KMS-11 (cell line): ENCODE measurements around the gene NBEA.

Experiments used
- H2AFZ ChIP-seq: fragments of 200-600 bp; sonication (generic); 2 replicates; pipeline ENCODE4 v1.6.1; 2016; ENCODE audit warnings: antibody characterized with exemption, mixed run types, low read depth
- H3K27ac ChIP-seq: fragments of 200-600 bp; sonication (generic); 2 replicates; pipeline ENCODE4 v1.6.1; 2016; ENCODE audit warnings: mild to moderate bottlenecking, mixed run types
- H3K27me3 ChIP-seq: fragments of 200-600 bp; sonication (generic); 2 replicates; pipeline ENCODE4 v1.6.1; 2017; ENCODE audit warnings: mild to moderate bottlenecking, low read depth, mixed run types, moderate library complexity; ENCODE audit not compliant: insufficient read depth
- H3K36me3 ChIP-seq: fragments of 200-600 bp; sonication (generic); 2 replicates; pipeline ENCODE4 v1.6.1; 2017; ENCODE audit warnings: mild to moderate bottlenecking, mixed run types; ENCODE audit not compliant: insufficient read depth
- H3K4me1 ChIP-seq: fragments of 200-600 bp; sonication (generic); 2 replicates; pipeline ENCODE4 v1.6.1; 2016; ENCODE audit warnings: mild to moderate bottlenecking, low read depth, mixed run types; ENCODE audit not compliant: poor library complexity, severe bottlenecking
- H3K4me2 ChIP-seq: fragments of 200-600 bp; sonication (generic); 2 replicates; pipeline ENCODE4 v1.7.0; 2016; ENCODE audit warnings: mild to moderate bottlenecking, mixed run types
- H3K4me3 ChIP-seq: fragments of 200-600 bp; sonication (generic); IDR thresholded peaks from 2 replicates; pipeline ENCODE4 v1.6.1; 2017; ENCODE audit warnings: low read depth, low read length, mixed read lengths; ENCODE audit not compliant: insufficient read depth
- H3K79me2 ChIP-seq: fragments of 200-600 bp; sonication (generic); 2 replicates; pipeline ENCODE4 v1.6.1; 2016; ENCODE audit warnings: low read depth, mixed run types; ENCODE audit not compliant: insufficient read depth
- H3K9ac ChIP-seq: fragments of 200-600 bp; sonication (generic); 2 replicates; pipeline ENCODE4 v1.6.1; 2016; ENCODE audit warnings: mild to moderate bottlenecking, mixed run types
- H4K20me1 ChIP-seq: fragments of 200-600 bp; sonication (generic); 2 replicates; pipeline ENCODE4 v1.6.1; 2016; ENCODE audit warnings: mild to moderate bottlenecking, mixed run types; ENCODE audit not compliant: insufficient read depth
- CTCF ChIP-seq: fragments of 200-600 bp; sonication (generic); conservative IDR thresholded peaks from 2 replicates; pipeline ENCODE4 v1.6.1; 2017; ENCODE audit warnings: low read depth, mild to moderate bottlenecking, antibody characterized with exemption, low read length, moderate library complexity, mixed read lengths

Gene NBEA

GRCh38 chr13:35484384-35484783 lies 542.3 kb downstream of the NBEA start:
- no peaks in the 10 kb centered on the region for H3K79me2 ChIP-seq
- no peak overlapping the region for H3K4me3 ChIP-seq
- no peaks in the 10 kb centered on the region for H4K20me1 ChIP-seq
- H3K9ac ChIP-seq: no peak overlapping the region
- H3K27me3 ChIP-seq: no peaks in the 10 kb centered on the region
- no peak overlapping the region for H3K4me2 ChIP-seq
- H3K4me1 ChIP-seq: no peaks in the 10 kb centered on the region
- TF ChIP-seq CTCF: no peak
- H3K27ac ChIP-seq: no peak overlapping the region
- H3K36me3 ChIP-seq: no peaks in the 10 kb centered on the region
- no peak overlapping the region for H2AFZ ChIP-seq

DNA sequence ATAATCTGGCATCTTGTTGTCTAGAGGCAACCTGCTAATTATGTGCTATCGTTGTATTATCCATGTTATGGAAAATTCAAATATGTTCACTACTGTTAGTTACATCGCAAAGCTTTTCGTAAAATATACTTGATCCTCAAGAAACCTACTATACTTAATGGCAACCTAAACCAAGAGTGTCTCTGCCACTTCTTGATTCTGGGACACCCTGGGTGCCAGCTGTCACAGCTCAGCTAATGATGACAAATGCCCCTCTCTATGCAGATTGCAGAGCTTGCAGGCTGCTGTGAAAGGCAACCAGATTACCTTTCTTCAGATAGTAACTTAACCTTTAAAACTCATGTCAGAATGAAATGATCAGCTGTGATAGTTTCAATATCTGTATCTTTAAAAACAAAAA lies 543.4 kb downstream of the NBEA start:
- Histone ChIP-seq H3K27me3 (no peaks in the 10 kb centered on the region), H3K4me3 (no peak overlapping the region), H3K27ac (no peak overlapping the region), H3K4me1 (no peaks in the 10 kb centered on the region), H3K79me2 (no peaks in the 10 kb centered on the region), H3K4me2 (no peak overlapping the region), H3K36me3 (no peaks in the 10 kb centered on the region), H3K9ac (no peak overlapping the region), H4K20me1 (no peaks in the 10 kb centered on the region), H2AFZ (no peak overlapping the region)
- no peak for TF ChIP-seq CTCF

- H3K9ac ChIP-seq: no peak overlapping the region
- no peaks in the 10 kb centered on the region for H3K27me3 ChIP-seq
- no peak overlapping the region for H3K27ac ChIP-seq
- no peak overlapping the region for H2AFZ ChIP-seq
- TF ChIP-seq CTCF: no peak
- H3K4me2 ChIP-seq: no peak overlapping the region
- H3K4me1 ChIP-seq: no peaks in the 10 kb centered on the region
- H4K20me1 ChIP-seq: no peaks in the 10 kb centered on the region
- no peak overlapping the region for H3K4me3 ChIP-seq
- no peaks in the 10 kb centered on the region for H3K79me2 ChIP-seq
- H3K36me3 ChIP-seq: no peaks in the 10 kb centered on the region
Observed at GRCh38 chr13:35489050-35489449, 547.0 kb downstream of the NBEA start.

GRCh38 chr13:35496006-35496405 lies 553.9 kb downstream of the NBEA start:
- Histone ChIP-seq H3K36me3 (no peaks in the 10 kb centered on the region), H3K27me3 (no peaks in the 10 kb centered on the region), H4K20me1 (no peaks in the 10 kb centered on the region), H3K79me2 (no peaks in the 10 kb centered on the region), H3K27ac (no peak overlapping the region), H3K4me2 (no peak overlapping the region), H3K9ac (no peak overlapping the region), H2AFZ (no peak overlapping the region), H3K4me1 (no peaks in the 10 kb centered on the region), H3K4me3 (no peak overlapping the region)
- no peak for TF ChIP-seq CTCF
